PC-9 (cell line): ENCODE data around the gene SPEG. TPM values are rescaled to one million over a fixed set of nuclear protein-coding genes. Genes with fewer than 3 reads are reported as not detected.

ENCODE experiments used
- BruUV-seq: library from RNA; stranded (reverse); fragments of 400-500 nt; replicated peaks from 2 replicates; lab custom pipeline; 2021; lab: Mats Ljungman, UMichigan
- CTCF ChIA-PET: fragments of 300-600 bp; sonication (Branson Sonifier 250); formaldehyde crosslinking; loops from one replicate; lab custom pipeline; 2022; ENCODE audit warnings: antibody characterized with exemption; lab: Charles Lee
- POLR2A ChIA-PET: fragments of 300-600 bp; sonication (Branson Sonifier 250); formaldehyde crosslinking; loops from one replicate; lab custom pipeline; 2022; ENCODE audit warnings: antibody characterized with exemption; ENCODE audit not compliant: unreplicated experiment; lab: Charles Lee
- DNase-seq, 2 experiments: peaks; one replicate each; pipeline versions ENCODE4 v3.0.0 to v3.0.0-alpha.2; 2015 to 2022; ENCODE audit warnings: mixed read lengths in 1 of 2
- H2AFZ ChIP-seq: fragments of 200-600 bp; sonication (generic); 2 replicates; pipeline ENCODE4 v1.8.1; 2017; ENCODE audit warnings: antibody characterized with exemption
- H3F3A ChIP-seq: fragments of 200-600 bp; sonication (generic); 2 replicates; pipeline ENCODE4 v1.8.1; 2017; ENCODE audit warnings: antibody characterized with exemption, mild to moderate bottlenecking, low read depth; ENCODE audit not compliant: insufficient read depth
- H3K27ac ChIP-seq: fragments of 200-600 bp; sonication (generic); 2 replicates; pipeline ENCODE4 v1.6.1; 2016; ENCODE audit warnings: mixed run types
- H3K27me3 ChIP-seq: fragments of 200-600 bp; sonication (generic); 2 replicates; pipeline ENCODE4 v1.6.1; 2016; ENCODE audit warnings: low read depth, mixed run types; ENCODE audit not compliant: insufficient read depth
- H3K36me3 ChIP-seq: fragments of 200-600 bp; sonication (generic); 2 replicates; pipeline ENCODE4 v1.6.1; 2016; ENCODE audit warnings: low read depth, mixed run types
- H3K4me1 ChIP-seq: fragments of 200-600 bp; sonication (generic); replicated peaks from 2 replicates; pipeline ENCODE4 v1.6.1; 2016; ENCODE audit warnings: mixed run types; ENCODE audit not compliant: insufficient read depth
- H3K4me2 ChIP-seq: fragments of 200-600 bp; sonication (generic); 2 replicates; pipeline ENCODE4 v1.6.1; 2017; ENCODE audit warnings: mixed run types
- H3K4me3 ChIP-seq: fragments of 200-600 bp; sonication (generic); 2 replicates; pipeline ENCODE4 v1.6.1; 2016; ENCODE audit warnings: mixed run types
- H3K79me2 ChIP-seq: fragments of 200-600 bp; sonication (generic); 2 replicates; pipeline ENCODE4 v1.6.1; 2017; ENCODE audit warnings: low read depth, mixed run types
- H3K9me2 ChIP-seq: fragments of 200-600 bp; sonication (generic); 2 replicates; pipeline ENCODE4 v1.8.1; 2017; ENCODE audit warnings: mild to moderate bottlenecking; ENCODE audit not compliant: insufficient read depth
- H3K9me3 ChIP-seq: fragments of 200-600 bp; sonication (generic); 2 replicates; pipeline ENCODE4 v1.8.1; 2016; ENCODE audit warnings: low read depth; ENCODE audit not compliant: insufficient read depth
- H4K20me1 ChIP-seq: fragments of 200-600 bp; sonication (generic); 2 replicates; pipeline ENCODE4 v1.8.1; 2017; ENCODE audit not compliant: insufficient read depth
- EZH2 ChIP-seq: fragments of 200-600 bp; sonication (generic); IDR thresholded peaks from 2 replicates; pipeline ENCODE4 v1.8.0; 2017; ENCODE audit warnings: antibody characterized with exemption, low read depth
- intact Hi-C: fragments of 100-400 bp; cut with micrococcal nuclease; formaldehyde crosslinking; loops from one replicate; pipeline ENCODE4 v1.10.0; 2022; ENCODE audit not compliant: unreplicated experiment
- total RNA-seq: library from RNA; stranded (reverse); gene quantifications from 2 replicates; pipeline ENCODE4 v1.2.3, GENCODE V29; 2021
- TF ChIP-seq, protein P1 (sequence below): fragments of 200-600 bp; sonication (generic); conservative IDR thresholded peaks from 2 replicates; pipeline ENCODE4 v1.6.1; 2017; ENCODE audit warnings: mixed run types, antibody characterized with exemption, mild to moderate bottlenecking, moderate library complexity

The SPEG gene
- total RNA-seq, 1 experiment from 2014 or later, result 46.8 TPM

DNA sequence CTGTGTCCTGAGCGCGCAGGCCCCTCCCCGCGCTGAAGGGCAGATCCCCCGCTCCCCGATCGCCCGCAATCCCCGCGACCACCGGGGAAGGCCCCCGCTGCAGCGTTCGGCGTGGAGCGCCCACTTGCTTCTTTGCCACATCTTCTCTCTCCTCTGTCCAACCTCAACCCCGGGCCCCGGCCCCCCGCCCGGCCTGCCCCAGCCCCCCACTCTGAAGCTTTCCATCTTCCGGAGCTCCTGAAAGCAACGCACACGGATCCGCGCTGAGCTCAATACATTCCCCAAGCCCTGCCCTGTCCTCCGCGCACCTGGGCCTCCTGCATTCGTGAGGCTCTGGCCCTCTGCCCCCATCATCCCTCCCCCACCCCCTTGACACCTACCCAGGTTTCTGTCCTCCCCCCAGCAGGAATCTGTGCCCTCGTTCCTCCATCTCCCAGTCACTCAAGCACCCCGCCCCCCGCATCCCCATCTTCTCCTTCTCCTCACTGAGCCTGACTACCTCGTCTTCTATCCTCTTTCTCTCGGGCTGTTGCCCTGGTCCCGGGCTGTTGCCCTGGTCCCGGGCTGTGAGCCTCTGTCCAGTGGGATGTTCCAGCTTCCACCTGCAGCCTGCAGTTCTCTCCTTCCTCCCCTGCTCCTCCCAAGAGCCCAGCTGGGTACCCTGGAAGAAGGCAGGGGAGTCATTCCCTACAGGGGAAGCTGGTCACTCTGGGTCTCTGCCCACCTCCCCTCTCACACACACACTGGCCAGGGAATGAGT lies 7.8 kb downstream of the SPEG start:
- Histone ChIP-seq H3K27me3 (no peaks in the 10 kb centered on the region), H3F3A (peaks cover 10% of the 10 kb centered on the region; the same call in 1 of the 2 replicates), H3K27ac (no peak overlapping the region), H3K36me3 (no peaks in the 10 kb centered on the region), H2AFZ (no peak overlapping the region), H3K4me2 (peak overlapping the region; percentile 93), H3K79me2 (no peaks in the 10 kb centered on the region), H3K9me2 (no peaks in the 10 kb centered on the region), H3K9me3 (no peaks in the 10 kb centered on the region), H3K4me3 (peak overlapping the region; percentile 64; the same call in 1 of the 2 replicates), H3K4me1 (peaks cover 10% of the 10 kb centered on the region), H4K20me1 (no peaks in the 10 kb centered on the region)
- TF ChIP-seq, protein P1, sequence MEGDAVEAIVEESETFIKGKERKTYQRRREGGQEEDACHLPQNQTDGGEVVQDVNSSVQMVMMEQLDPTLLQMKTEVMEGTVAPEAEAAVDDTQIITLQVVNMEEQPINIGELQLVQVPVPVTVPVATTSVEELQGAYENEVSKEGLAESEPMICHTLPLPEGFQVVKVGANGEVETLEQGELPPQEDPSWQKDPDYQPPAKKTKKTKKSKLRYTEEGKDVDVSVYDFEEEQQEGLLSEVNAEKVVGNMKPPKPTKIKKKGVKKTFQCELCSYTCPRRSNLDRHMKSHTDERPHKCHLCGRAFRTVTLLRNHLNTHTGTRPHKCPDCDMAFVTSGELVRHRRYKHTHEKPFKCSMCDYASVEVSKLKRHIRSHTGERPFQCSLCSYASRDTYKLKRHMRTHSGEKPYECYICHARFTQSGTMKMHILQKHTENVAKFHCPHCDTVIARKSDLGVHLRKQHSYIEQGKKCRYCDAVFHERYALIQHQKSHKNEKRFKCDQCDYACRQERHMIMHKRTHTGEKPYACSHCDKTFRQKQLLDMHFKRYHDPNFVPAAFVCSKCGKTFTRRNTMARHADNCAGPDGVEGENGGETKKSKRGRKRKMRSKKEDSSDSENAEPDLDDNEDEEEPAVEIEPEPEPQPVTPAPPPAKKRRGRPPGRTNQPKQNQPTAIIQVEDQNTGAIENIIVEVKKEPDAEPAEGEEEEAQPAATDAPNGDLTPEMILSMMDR, result no peak
- TF ChIP-seq EZH2, result no peak
- intact Hi-C loops, result no loop called here
- BruUV-seq, result no TSS peak
- no peak for DNase-seq
- ChIA-PET POLR2A (interaction anchor here (0.5 to 0.9 kb wide), 5 partner anchors 11 to 266 kb away, joined by 3 to 11 read pairs (median 4); partner anchors contain the start of gene CNPPD1), CTCF (interaction anchor here (0.6 to 1.1 kb wide), 5 partner anchors 8 to 483 kb away, joined by 4 to 16 read pairs (median 6); partner anchors contain the start of gene CDK5R2)

DNA sequence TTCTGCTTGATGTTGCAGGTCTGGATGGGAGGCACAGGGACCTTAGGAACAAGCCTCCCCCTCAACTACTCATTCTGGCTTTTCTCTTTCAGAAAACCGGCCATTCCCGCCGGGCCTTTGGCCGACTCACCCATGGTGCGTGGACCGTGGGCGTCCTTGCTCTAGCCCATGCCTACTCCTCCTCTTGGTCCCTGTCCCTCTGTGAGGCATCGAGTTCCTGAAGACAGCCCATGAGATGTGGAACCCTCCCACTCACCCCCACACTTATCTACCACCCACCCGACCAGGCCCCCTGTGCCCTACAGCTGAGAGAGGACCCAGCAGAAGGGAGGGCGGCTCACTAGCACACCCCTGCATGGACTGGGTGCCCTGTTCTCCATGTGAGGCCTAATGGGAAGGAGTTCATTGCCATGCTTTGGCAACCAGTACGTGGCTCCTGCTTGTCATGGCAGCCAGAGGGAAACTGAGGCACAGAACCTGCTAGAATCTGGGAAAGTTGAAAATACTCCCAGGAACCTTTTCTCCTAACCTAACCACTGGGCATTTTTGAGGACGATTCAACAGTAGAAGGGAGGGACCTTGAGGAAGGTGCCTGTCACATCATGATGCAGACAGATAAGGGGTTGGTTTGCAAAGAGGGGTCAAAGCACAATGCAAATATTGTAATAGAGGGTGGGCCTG lies 8.5 kb downstream of the SPEG start:
- H3K79me2 ChIP-seq, result no peaks in the 10 kb centered on the region
- H3K9me2 ChIP-seq, result no peaks in the 10 kb centered on the region
- TSS peak; percentile 33 for BruUV-seq
- H3K4me1 ChIP-seq, result peaks cover 10% of the 10 kb centered on the region
- H2AFZ ChIP-seq, result no peak overlapping the region
- no peak overlapping the region for H3K27ac ChIP-seq
- CTCF ChIA-PET, result no interaction called here
- peak overlapping the region; percentile 93; the same call in 1 of the 2 replicates for H3K4me2 ChIP-seq
- no peaks in the 10 kb centered on the region for H3K36me3 ChIP-seq
- H3K27me3 ChIP-seq, result no peaks in the 10 kb centered on the region
- no peak for TF ChIP-seq EZH2
- TF ChIP-seq, protein P1, result no peak
- DNase-seq, result no peak
- H4K20me1 ChIP-seq, result no peaks in the 10 kb centered on the region
- H3K9me3 ChIP-seq, result no peaks in the 10 kb centered on the region
- peaks cover 10% of the 10 kb centered on the region; the same call in 1 of the 2 replicates for H3F3A ChIP-seq
- POLR2A ChIA-PET, result no interaction called here
- H3K4me3 ChIP-seq, result peak overlapping the region; percentile 64; the same call in 1 of the 2 replicates
- intact Hi-C loops, result no loop called here

DNA sequence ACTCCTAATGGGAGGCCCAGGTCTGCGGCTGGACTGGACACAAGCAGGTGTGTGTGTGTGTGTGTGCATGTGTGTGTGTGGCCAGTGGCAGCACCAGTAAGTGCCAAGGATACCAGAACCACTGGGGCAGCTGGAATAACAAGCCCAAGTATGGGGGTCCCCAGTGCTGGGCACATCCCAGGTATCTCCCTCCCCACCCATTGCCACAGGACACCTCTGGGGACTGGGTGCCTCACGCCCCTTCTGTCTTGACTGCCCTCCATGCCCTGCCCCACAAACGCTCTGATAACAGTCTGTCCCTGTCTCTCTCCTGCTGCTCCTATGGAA lies 9.0 kb downstream of the SPEG start:
- ChIA-PET POLR2A (no interaction called here), CTCF (interaction anchor here (0.7 kb wide), 1 partner anchor 116 kb away, joined by 3 read pairs; no protein-coding TSS in a partner anchor)
- Histone ChIP-seq H3F3A (peaks cover 10% of the 10 kb centered on the region; the same call in 1 of the 2 replicates), H2AFZ (no peak overlapping the region), H3K9me3 (no peaks in the 10 kb centered on the region), H3K4me3 (no peak overlapping the region), H4K20me1 (no peaks in the 10 kb centered on the region), H3K36me3 (no peaks in the 10 kb centered on the region), H3K4me1 (peaks cover 10% of the 10 kb centered on the region), H3K79me2 (no peaks in the 10 kb centered on the region), H3K27me3 (no peaks in the 10 kb centered on the region), H3K9me2 (no peaks in the 10 kb centered on the region), H3K27ac (no peak overlapping the region), H3K4me2 (no peak overlapping the region)
- TF ChIP-seq EZH2, result no peak
- TF ChIP-seq, protein P1, result no peak
- BruUV-seq, result no TSS peak
- DNase-seq, result no peak
- intact Hi-C loops, result no loop called here
